H9 (cell line): ENCODE results near the gene LLGL2. TPM values are rescaled to one million over a fixed set of nuclear protein-coding genes. Genes with fewer than 3 reads are reported as not detected.

ENCODE experiments used
- DNase-seq: peaks from one replicate; pipeline ENCODE4 v3.0.0-alpha.2; 2017
- H2AFZ ChIP-seq: one replicate; pipeline ENCODE4 v1.6.1; 2013; ENCODE audit warnings: mild to moderate bottlenecking, low read length, control low read depth, moderate library complexity
- H2AK5ac ChIP-seq: 2 replicates; pipeline ENCODE4 v1.6.1; 2013; ENCODE audit warnings: low read length, control low read depth, mixed read lengths; ENCODE audit not compliant: insufficient read length
- H2BK120ac ChIP-seq: one replicate; pipeline ENCODE4 v1.6.1; 2013; ENCODE audit warnings: low read depth, mild to moderate bottlenecking, low read length, control low read depth, inconsistent platforms; ENCODE audit not compliant: poor library complexity, severe bottlenecking
- H2BK12ac ChIP-seq: 2 replicates; pipeline ENCODE4 v1.6.1; 2013; ENCODE audit warnings: low read length, control low read depth, mixed read lengths, low read depth; ENCODE audit not compliant: insufficient read length
- H2BK15ac ChIP-seq: 2 replicates; pipeline ENCODE4 v1.6.1; 2013; ENCODE audit warnings: low read depth, low read length, control low read depth
- H2BK20ac ChIP-seq: one replicate; pipeline ENCODE4 v1.6.1; 2013; ENCODE audit warnings: low read depth, mild to moderate bottlenecking, low read length, control low read depth, inconsistent platforms; ENCODE audit not compliant: poor library complexity, severe bottlenecking
- H2BK5ac ChIP-seq: 2 replicates; pipeline ENCODE4 v1.6.1; 2013; ENCODE audit warnings: low read length, control low read depth, mixed read lengths; ENCODE audit not compliant: insufficient read length
- H3K14ac ChIP-seq: 2 replicates; pipeline ENCODE4 v1.6.1; 2013; ENCODE audit warnings: low read length, control low read depth; ENCODE audit not compliant: insufficient read depth
- H3K18ac ChIP-seq: 2 replicates; pipeline ENCODE4 v1.6.1; 2013; ENCODE audit warnings: low read depth, mild to moderate bottlenecking, mixed read lengths, low read length, control low read depth; ENCODE audit not compliant: insufficient read length
- H3K23ac ChIP-seq: 2 replicates; pipeline ENCODE4 v1.6.1; 2013; ENCODE audit warnings: low read length, control low read depth, mixed read lengths, low read depth; ENCODE audit not compliant: insufficient read length
- H3K23me2 ChIP-seq: 2 replicates; pipeline ENCODE4 v1.6.1; 2013; ENCODE audit warnings: low read depth, mild to moderate bottlenecking, mixed read lengths, low read length, control low read depth; ENCODE audit not compliant: insufficient read length, poor library complexity, severe bottlenecking
- H3K27ac ChIP-seq: 2 replicates; pipeline ENCODE4 v1.5.1; 2013; ENCODE audit warnings: low read length, control low read depth, mixed read lengths, low read depth; ENCODE audit not compliant: insufficient read length
- H3K27me3 ChIP-seq: 2 replicates; pipeline ENCODE4 v1.6.1; 2013; ENCODE audit warnings: low read length, control low read depth, inconsistent platforms; ENCODE audit not compliant: insufficient read depth
- H3K4ac ChIP-seq: 2 replicates; pipeline ENCODE4 v1.6.1; 2013; ENCODE audit warnings: low read depth, mild to moderate bottlenecking, control low read depth, inconsistent platforms, low read length, moderate library complexity
- H3K4me1 ChIP-seq: 2 replicates; pipeline ENCODE4 v1.6.1; 2013; ENCODE audit warnings: low read length, control low read depth, inconsistent platforms; ENCODE audit not compliant: insufficient read depth
- H3K4me2 ChIP-seq: 2 replicates; pipeline ENCODE4 v1.6.1; 2013; ENCODE audit warnings: low read length, control low read depth, mixed read lengths; ENCODE audit not compliant: insufficient read length, insufficient read depth
- H3K56ac ChIP-seq: 2 replicates; pipeline ENCODE4 v1.6.1; 2013; ENCODE audit warnings: low read depth, mild to moderate bottlenecking, mixed read lengths, low read length, control low read depth; ENCODE audit not compliant: insufficient read length
- H3K79me1 ChIP-seq: 2 replicates; pipeline ENCODE4 v1.6.1; 2013; ENCODE audit warnings: low read depth, mild to moderate bottlenecking, moderate library complexity, low read length, control low read depth, inconsistent platforms; ENCODE audit not compliant: insufficient read depth, poor library complexity, severe bottlenecking
- H3K79me2 ChIP-seq: 2 replicates; pipeline ENCODE4 v1.6.1; 2013; ENCODE audit warnings: low read length, control low read depth, inconsistent platforms; ENCODE audit not compliant: insufficient read depth
- H3K9ac ChIP-seq: 2 replicates; pipeline ENCODE4 v1.6.1; 2013; ENCODE audit warnings: low read length, control low read depth, mixed read lengths; ENCODE audit not compliant: insufficient read length; ENCODE audit errors: extremely low read depth
- H3K9me3 ChIP-seq: one replicate; pipeline ENCODE4 v1.6.1; 2013; ENCODE audit warnings: low read depth, low read length, inconsistent platforms; ENCODE audit not compliant: control insufficient read depth
- H3T11ph ChIP-seq: one replicate; pipeline ENCODE4 v1.6.1; 2013; ENCODE audit warnings: mild to moderate bottlenecking, low read length, control low read depth, inconsistent platforms
- H4K20me1 ChIP-seq: one replicate; pipeline ENCODE4 v1.6.1; 2013; ENCODE audit not compliant: control insufficient read depth, insufficient read length, insufficient read depth
- H4K5ac ChIP-seq: 2 replicates; pipeline ENCODE4 v1.6.1; 2013; ENCODE audit warnings: low read depth, mild to moderate bottlenecking, mixed read lengths, low read length, control low read depth; ENCODE audit not compliant: insufficient read length
- H4K8ac ChIP-seq: replicated peaks from 2 replicates; pipeline ENCODE4 v1.6.1; 2013; ENCODE audit warnings: low read length, control low read depth, mixed read lengths, low read depth; ENCODE audit not compliant: insufficient read length
- H4K91ac ChIP-seq: 2 replicates; pipeline ENCODE4 v1.6.1; 2013; ENCODE audit warnings: low read depth, mild to moderate bottlenecking, moderate library complexity, mixed read lengths, low read length, control low read depth; ENCODE audit not compliant: insufficient read length
- H3K27ac Mint-ChIP-seq, 3 experiments: 2 replicates in 2 of 3; 3 replicates in 1 of 3; pipeline ENCODE4 v1.8.0; 2020 to 2021; ENCODE audit warnings: mixed read lengths in 3 of 3, mild to moderate bottlenecking in 1 of 3, moderate library complexity in 1 of 3
- H3K27me3 Mint-ChIP-seq: 2 replicates; pipeline ENCODE4 v1.8.0; 2021; ENCODE audit warnings: low read depth, mild to moderate bottlenecking, moderate library complexity, mixed read lengths
- H3K36me3 Mint-ChIP-seq, 3 experiments: 2 replicates in 2 of 3; 3 replicates in 1 of 3; pipeline ENCODE4 v1.8.0; 2020 to 2021; ENCODE audit warnings: low read depth in 3 of 3, mixed read lengths in 3 of 3; ENCODE audit not compliant: insufficient read depth in 1 of 3
- H3K4me1 Mint-ChIP-seq, 2 experiments: 2 replicates each; pipeline ENCODE4 v1.8.0; 2020; ENCODE audit warnings: mixed read lengths in 2 of 2
- H3K4me3 Mint-ChIP-seq, 2 experiments: 2 replicates in 1 of 2; 3 replicates in 1 of 2; pipeline ENCODE4 v1.8.0; 2020 to 2021; ENCODE audit warnings: mild to moderate bottlenecking in 2 of 2, mixed read lengths in 2 of 2, moderate library complexity in 1 of 2
- H3K9me3 Mint-ChIP-seq, 2 experiments: 2 replicates in 1 of 2; 3 replicates in 1 of 2; pipeline ENCODE4 v1.8.0; 2020; ENCODE audit warnings: mild to moderate bottlenecking in 2 of 2, mixed read lengths in 2 of 2, moderate library complexity in 1 of 2
- WGBS: extraction: QIAGEN DNeasy Blood & Tissue Kit; methylation state at CpG from one replicate; pipeline ENCODE4 v1.1.7; 2013; ENCODE audit warnings: missing lambda C conversion rate, low lambda C conversion rate, mixed read lengths; ENCODE audit not compliant: insufficient read length; ENCODE audit errors: extremely low coverage; 5-methylcytosine and 5-hydroxymethylcytosine counted together
- total RNA-seq: library from RNA; stranded (reverse); gene quantifications from 2 replicates; pipeline ENCODE4 v1.2.1, GENCODE V29; 2021
- TF ChIP-seq, protein P1 (sequence below): fragments of 200-600 bp; sonication (generic); conservative IDR thresholded peaks from 3 replicates; pipeline ENCODE4 v1.8.0; 2021; ENCODE audit warnings: antibody characterized with exemption, mild to moderate bottlenecking

The LLGL2 gene
- total RNA-seq, 1 experiment from 2014 or later: 90.4 TPM

DNA sequence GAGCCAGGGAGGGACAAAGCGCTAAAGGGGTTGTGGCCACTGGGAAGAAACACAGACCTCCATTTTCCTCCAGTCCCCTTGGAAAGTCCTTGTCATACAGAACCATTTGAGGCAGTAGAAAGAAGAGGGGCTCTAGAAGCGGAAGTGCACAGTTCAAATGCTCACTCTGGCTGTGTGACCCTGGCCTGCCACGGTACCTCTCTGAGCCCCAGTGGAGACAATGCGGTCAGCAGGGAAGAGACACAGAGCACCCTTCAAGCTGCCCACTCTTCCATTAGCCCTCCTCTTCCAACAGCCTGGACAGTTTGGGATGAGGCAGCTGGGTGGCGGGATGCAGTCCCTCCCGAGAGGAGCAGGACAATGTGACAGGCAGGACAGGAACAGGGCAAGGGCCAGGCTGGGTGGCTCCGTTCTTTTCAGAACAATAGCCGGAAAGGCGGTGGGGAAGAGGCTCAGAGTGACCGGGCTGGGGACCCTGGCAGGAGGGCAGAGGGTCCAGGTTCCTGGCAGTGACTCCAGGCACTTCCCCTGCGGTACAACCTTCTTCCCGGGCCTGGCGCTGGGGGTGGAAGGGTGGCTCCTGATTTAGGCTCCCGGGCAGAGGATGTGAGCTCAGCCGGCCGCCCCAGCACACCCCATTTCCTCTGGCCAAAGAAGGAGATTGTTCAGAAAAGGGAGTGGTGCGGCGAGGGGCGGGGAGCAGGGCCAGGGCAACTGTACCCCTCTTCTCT is 15.8 kb upstream of the LLGL2 start:
- H4K20me1 ChIP-seq: no peaks in the 10 kb centered on the region
- no peak overlapping the region for H2BK12ac ChIP-seq
- H4K5ac ChIP-seq: no peak overlapping the region
- H2BK15ac ChIP-seq: no peak overlapping the region
- H4K91ac ChIP-seq: no peak overlapping the region
- H3K14ac ChIP-seq: no peak overlapping the region
- H2AK5ac ChIP-seq: no peak overlapping the region
- H2AFZ ChIP-seq: no peak overlapping the region
- peaks cover 4 to 10% of the 10 kb centered on the region in 2 experiments; a peak in 3 of 4 replicates for H3K4me1 Mint-ChIP-seq
- H3K23ac ChIP-seq: no peak overlapping the region
- no peaks in the 10 kb centered on the region for H3K9me3 ChIP-seq
- H2BK20ac ChIP-seq: no peak overlapping the region
- no peak overlapping the region for H3K4ac ChIP-seq
- H3K79me2 ChIP-seq: no peaks in the 10 kb centered on the region; the same call in 1 of the 2 replicates
- H3K27me3 Mint-ChIP-seq: no peaks in the 10 kb centered on the region
- WGBS: no CpG with 5 or more reads among the region's 19 CpGs
- TF ChIP-seq, protein P1, sequence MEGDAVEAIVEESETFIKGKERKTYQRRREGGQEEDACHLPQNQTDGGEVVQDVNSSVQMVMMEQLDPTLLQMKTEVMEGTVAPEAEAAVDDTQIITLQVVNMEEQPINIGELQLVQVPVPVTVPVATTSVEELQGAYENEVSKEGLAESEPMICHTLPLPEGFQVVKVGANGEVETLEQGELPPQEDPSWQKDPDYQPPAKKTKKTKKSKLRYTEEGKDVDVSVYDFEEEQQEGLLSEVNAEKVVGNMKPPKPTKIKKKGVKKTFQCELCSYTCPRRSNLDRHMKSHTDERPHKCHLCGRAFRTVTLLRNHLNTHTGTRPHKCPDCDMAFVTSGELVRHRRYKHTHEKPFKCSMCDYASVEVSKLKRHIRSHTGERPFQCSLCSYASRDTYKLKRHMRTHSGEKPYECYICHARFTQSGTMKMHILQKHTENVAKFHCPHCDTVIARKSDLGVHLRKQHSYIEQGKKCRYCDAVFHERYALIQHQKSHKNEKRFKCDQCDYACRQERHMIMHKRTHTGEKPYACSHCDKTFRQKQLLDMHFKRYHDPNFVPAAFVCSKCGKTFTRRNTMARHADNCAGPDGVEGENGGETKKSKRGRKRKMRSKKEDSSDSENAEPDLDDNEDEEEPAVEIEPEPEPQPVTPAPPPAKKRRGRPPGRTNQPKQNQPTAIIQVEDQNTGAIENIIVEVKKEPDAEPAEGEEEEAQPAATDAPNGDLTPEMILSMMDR: no peak
- H3K18ac ChIP-seq: no peak overlapping the region
- DNase-seq: no peak
- no peaks in the 10 kb centered on the region for H3K27me3 ChIP-seq
- H3K9ac ChIP-seq: no peak overlapping the region
- H3K36me3 Mint-ChIP-seq: peaks cover 4 to 48% (median 36%) of the 10 kb centered on the region in 3 experiments; a peak in 6 of 7 replicates
- H2BK120ac ChIP-seq: no peak overlapping the region
- peaks cover 4% of the 10 kb centered on the region for H3K23me2 ChIP-seq
- H4K8ac ChIP-seq: no peak overlapping the region
- H3K27ac Mint-ChIP-seq: peak overlapping the region in 2 of 3 experiments; percentile 22 to 28; a peak in 3 of 7 replicates
- no peaks in the 10 kb centered on the region for H3K9me3 Mint-ChIP-seq
- H3T11ph ChIP-seq: no peak overlapping the region
- no peak overlapping the region for H3K4me2 ChIP-seq
- no peak overlapping the region for H3K56ac ChIP-seq
- no peak overlapping the region for H3K4me3 Mint-ChIP-seq
- H3K79me1 ChIP-seq: no peaks in the 10 kb centered on the region
- no peak overlapping the region for H3K27ac ChIP-seq
- H2BK5ac ChIP-seq: no peak overlapping the region
- no peaks in the 10 kb centered on the region for H3K4me1 ChIP-seq
